Measurements from ENCODE around the gene CCDC172.

- TF ChIP-seq BRCA1 (IDR thresholded peaks at IDR 0.05; ENCODE audit: low read depth, low read length) (no peak), POLR2A (IDR thresholded peaks at IDR 0.05; ENCODE audit: control extremely low read depth in 1 of 2, low read depth in 2 of 2, low read length in 2 of 2) (no peak), BACH1 (IDR thresholded peaks at IDR 0.05; ENCODE audit: low read length) (no peak), CREB1 (IDR thresholded peaks at IDR 0.05) (no peak), GABPA (IDR thresholded peaks at IDR 0.05; ENCODE audit: borderline replicate concordance, insufficient read depth, low read length) (no peak)
- TF ChIP-seq, protein P1, sequence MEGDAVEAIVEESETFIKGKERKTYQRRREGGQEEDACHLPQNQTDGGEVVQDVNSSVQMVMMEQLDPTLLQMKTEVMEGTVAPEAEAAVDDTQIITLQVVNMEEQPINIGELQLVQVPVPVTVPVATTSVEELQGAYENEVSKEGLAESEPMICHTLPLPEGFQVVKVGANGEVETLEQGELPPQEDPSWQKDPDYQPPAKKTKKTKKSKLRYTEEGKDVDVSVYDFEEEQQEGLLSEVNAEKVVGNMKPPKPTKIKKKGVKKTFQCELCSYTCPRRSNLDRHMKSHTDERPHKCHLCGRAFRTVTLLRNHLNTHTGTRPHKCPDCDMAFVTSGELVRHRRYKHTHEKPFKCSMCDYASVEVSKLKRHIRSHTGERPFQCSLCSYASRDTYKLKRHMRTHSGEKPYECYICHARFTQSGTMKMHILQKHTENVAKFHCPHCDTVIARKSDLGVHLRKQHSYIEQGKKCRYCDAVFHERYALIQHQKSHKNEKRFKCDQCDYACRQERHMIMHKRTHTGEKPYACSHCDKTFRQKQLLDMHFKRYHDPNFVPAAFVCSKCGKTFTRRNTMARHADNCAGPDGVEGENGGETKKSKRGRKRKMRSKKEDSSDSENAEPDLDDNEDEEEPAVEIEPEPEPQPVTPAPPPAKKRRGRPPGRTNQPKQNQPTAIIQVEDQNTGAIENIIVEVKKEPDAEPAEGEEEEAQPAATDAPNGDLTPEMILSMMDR (IDR thresholded peaks at IDR 0.05; ENCODE audit: control extremely low read depth in 1 of 3, insufficient read depth in 1 of 3, low read depth in 1 of 3, low read length in 3 of 3), result no peak
These were observed 17.4 kb upstream of the CCDC172 start for GRCh38 chr10:116306847-116307246.
